ENCODE measurements around the gene MRPL55. TPM values are rescaled to one million over a fixed set of nuclear protein-coding genes. Genes with fewer than 3 reads are reported as not detected.
A peak's percentile ranks its signal among the peaks of the same experiment; 100 is the strongest.

The MRPL55 gene
- total RNA-seq, 1 experiment from 2014 or later = 57.1 TPM

- TF ChIP-seq, protein P1, sequence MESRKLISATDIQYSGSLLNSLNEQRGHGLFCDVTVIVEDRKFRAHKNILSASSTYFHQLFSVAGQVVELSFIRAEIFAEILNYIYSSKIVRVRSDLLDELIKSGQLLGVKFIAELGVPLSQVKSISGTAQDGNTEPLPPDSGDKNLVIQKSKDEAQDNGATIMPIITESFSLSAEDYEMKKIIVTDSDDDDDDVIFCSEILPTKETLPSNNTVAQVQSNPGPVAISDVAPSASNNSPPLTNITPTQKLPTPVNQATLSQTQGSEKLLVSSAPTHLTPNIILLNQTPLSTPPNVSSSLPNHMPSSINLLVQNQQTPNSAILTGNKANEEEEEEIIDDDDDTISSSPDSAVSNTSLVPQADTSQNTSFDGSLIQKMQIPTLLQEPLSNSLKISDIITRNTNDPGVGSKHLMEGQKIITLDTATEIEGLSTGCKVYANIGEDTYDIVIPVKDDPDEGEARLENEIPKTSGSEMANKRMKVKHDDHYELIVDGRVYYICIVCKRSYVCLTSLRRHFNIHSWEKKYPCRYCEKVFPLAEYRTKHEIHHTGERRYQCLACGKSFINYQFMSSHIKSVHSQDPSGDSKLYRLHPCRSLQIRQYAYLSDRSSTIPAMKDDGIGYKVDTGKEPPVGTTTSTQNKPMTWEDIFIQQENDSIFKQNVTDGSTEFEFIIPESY (IDR thresholded peaks at IDR 0.05; ENCODE audit: extremely low read depth, insufficient replicate concordance, low read length) = no peak
- TF ChIP-seq ZFX (IDR thresholded peaks at IDR 0.05) (no peak), SIN3A (IDR thresholded peaks at IDR 0.05; ENCODE audit: low read depth) (no peak), JUND (IDR thresholded peaks at IDR 0.05) (no peak), ZNF274 (IDR thresholded peaks at IDR 0.05; ENCODE audit: low read depth, low read length) (no peak), EZH2phosphoT487 (IDR thresholded peaks at IDR 0.05; ENCODE audit: borderline replicate concordance) (no peak)
- TF ChIP-seq, protein P2, sequence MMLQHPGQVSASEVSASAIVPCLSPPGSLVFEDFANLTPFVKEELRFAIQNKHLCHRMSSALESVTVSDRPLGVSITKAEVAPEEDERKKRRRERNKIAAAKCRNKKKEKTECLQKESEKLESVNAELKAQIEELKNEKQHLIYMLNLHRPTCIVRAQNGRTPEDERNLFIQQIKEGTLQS (IDR thresholded peaks at IDR 0.05) = no peak
Observed at GRCh38 chr1:228142701-228143136, 33.6 kb upstream of the MRPL55 start (continued).

- Histone ChIP-seq H3K4me1 (ENCODE audit: control insufficient read depth in 1 of 2, insufficient read depth in 2 of 2, low read length in 2 of 2) (peaks cover 0 to 17% of the 10 kb centered on the region in 2 experiments; a peak in 3 of 4 replicates), H3K4me3 (replicated peaks in 1 of 2; ENCODE audit: low read depth in 1 of 2, low read length in 2 of 2) (no peak overlapping the region), H3K36me3 (ENCODE audit: control insufficient read depth in 1 of 2, insufficient read depth in 2 of 2, low read length in 2 of 2) (no peaks in the 10 kb centered on the region), H3K9ac (ENCODE audit: low read length) (no peak overlapping the region), H3K4me2 (ENCODE audit: low read length) (peak overlapping the region; percentile 99; the same call in 1 of the 2 replicates), H3K27me3 (ENCODE audit: insufficient read depth, low read length) (no peaks in the 10 kb centered on the region), H2AFZ (ENCODE audit: low read depth, low read length, poor library complexity, severe bottlenecking) (no peak overlapping the region), H3K79me2 (ENCODE audit: insufficient read depth, low read length) (peaks cover 58% of the 10 kb centered on the region), H3K27ac (ENCODE audit: low read depth, low read length) (peak overlapping the region; percentile 4; the same call in 1 of the 2 replicates), H3K9me3 (ENCODE audit: control insufficient read depth in 1 of 2, insufficient read depth in 1 of 2, low read depth in 1 of 2, low read length in 2 of 2) (no peaks in the 10 kb centered on the region), H3K9me2 (ENCODE audit: insufficient read depth) (no peaks in the 10 kb centered on the region), H4K20me1 (ENCODE audit: insufficient read depth) (no peaks in the 10 kb centered on the region)
- RAD21 ChIA-PET (ENCODE audit: low non-redundant PET in 1 of 2, low total read pairs in 2 of 2, uncharacterized antibody in 2 of 2, unreplicated experiment in 2 of 2) = no interaction called here
- intact Hi-C loops (cut with micrococcal nuclease) = no loop called here
- no peak for TF ChIP-seq ZFX (IDR thresholded peaks at IDR 0.05)
- TF ChIP-seq, protein P3, sequence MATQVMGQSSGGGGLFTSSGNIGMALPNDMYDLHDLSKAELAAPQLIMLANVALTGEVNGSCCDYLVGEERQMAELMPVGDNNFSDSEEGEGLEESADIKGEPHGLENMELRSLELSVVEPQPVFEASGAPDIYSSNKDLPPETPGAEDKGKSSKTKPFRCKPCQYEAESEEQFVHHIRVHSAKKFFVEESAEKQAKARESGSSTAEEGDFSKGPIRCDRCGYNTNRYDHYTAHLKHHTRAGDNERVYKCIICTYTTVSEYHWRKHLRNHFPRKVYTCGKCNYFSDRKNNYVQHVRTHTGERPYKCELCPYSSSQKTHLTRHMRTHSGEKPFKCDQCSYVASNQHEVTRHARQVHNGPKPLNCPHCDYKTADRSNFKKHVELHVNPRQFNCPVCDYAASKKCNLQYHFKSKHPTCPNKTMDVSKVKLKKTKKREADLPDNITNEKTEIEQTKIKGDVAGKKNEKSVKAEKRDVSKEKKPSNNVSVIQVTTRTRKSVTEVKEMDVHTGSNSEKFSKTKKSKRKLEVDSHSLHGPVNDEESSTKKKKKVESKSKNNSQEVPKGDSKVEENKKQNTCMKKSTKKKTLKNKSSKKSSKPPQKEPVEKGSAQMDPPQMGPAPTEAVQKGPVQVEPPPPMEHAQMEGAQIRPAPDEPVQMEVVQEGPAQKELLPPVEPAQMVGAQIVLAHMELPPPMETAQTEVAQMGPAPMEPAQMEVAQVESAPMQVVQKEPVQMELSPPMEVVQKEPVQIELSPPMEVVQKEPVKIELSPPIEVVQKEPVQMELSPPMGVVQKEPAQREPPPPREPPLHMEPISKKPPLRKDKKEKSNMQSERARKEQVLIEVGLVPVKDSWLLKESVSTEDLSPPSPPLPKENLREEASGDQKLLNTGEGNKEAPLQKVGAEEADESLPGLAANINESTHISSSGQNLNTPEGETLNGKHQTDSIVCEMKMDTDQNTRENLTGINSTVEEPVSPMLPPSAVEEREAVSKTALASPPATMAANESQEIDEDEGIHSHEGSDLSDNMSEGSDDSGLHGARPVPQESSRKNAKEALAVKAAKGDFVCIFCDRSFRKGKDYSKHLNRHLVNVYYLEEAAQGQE (IDR thresholded peaks at IDR 0.05; ENCODE audit: low read depth) = no peak
- TF ChIP-seq FOSL1 (IDR thresholded peaks at IDR 0.05; ENCODE audit: low read depth) = no peak
- no peak for TF ChIP-seq YY1 (IDR thresholded peaks at IDR 0.05; ENCODE audit: extremely low read depth, insufficient replicate concordance, low read depth, low read length)
- TF ChIP-seq CBX3 (IDR thresholded peaks at IDR 0.05; ENCODE audit: low read depth) = no peak
- TF ChIP-seq EZH2 (IDR thresholded peaks at IDR 0.05) = no peak
- no peak for TF ChIP-seq RAD21 (IDR thresholded peaks at IDR 0.05; ENCODE audit: low read depth)
- TF ChIP-seq ZNF274 (IDR thresholded peaks at IDR 0.05; ENCODE audit: low read depth, low read length) = no peak
- TF ChIP-seq SP1 (IDR thresholded peaks at IDR 0.05; ENCODE audit: low read depth) = no peak
- TF ChIP-seq SIN3A (IDR thresholded peaks at IDR 0.05; ENCODE audit: low read depth) = no peak
- CTCF ChIA-PET = no interaction called here
- no TSS peak for BruUV-seq (replicated peaks)
- POLR2A ChIA-PET = no interaction called here
- DNase-seq (ENCODE audit: low read depth, low spot score) (no peak), ATAC-seq (no peak)
Observed at GRCh38 chr1:228142155-228142691, 33.1 kb upstream of the MRPL55 start.

All from HCT116 (cell line).